Left lung (tissue), 10 donors: ENCODE measurements around the gene FAM50A. TPM values are rescaled to one million over a fixed set of nuclear protein-coding genes. Genes with fewer than 3 reads are reported as not detected.

Source experiments
- ATAC-seq: fragments of 200-7000 bp; cut with Tn5 transposase; one replicate; pipeline ENCODE4 v1.9.1; 2020; ENCODE audit warnings: moderate library complexity
- DNase-seq, 4 donors: peaks; one replicate each; pipeline ENCODE4 v3.0.0-alpha.2; 2013 to 2020
- H3K27ac ChIP-seq, 2 donors: fragments of 200-600 bp; sonication (generic) in 1 of 2; one replicate each; pipeline versions ENCODE4 v1.5.0 to v1.8.0; 2020 to 2021
- H3K27me3 ChIP-seq, 2 donors: fragments of 200-600 bp; sonication (generic) in 1 of 2; one replicate each; pipeline versions ENCODE4 v1.5.0 to v1.8.0; 2020 to 2021
- H3K36me3 ChIP-seq, 2 donors: fragments of 200-600 bp; sonication (generic) in 1 of 2; one replicate each; pipeline versions ENCODE4 v1.5.0 to v1.8.0; 2020 to 2021
- H3K4me1 ChIP-seq, 2 donors: fragments of 200-600 bp; one replicate each; pipeline ENCODE4 v1.8.0; 2021
- H3K4me3 ChIP-seq, 2 donors: fragments of 200-600 bp; sonication (generic) in 1 of 2; one replicate each; pipeline versions ENCODE4 v1.5.0 to v1.8.0; 2020 to 2021; ENCODE audit warnings: mild to moderate bottlenecking in 1 of 2
- H3K9me3 ChIP-seq, 2 donors: fragments of 200-600 bp; sonication (generic) in 1 of 2; one replicate each; pipeline versions ENCODE4 v1.5.0 to v1.8.0; 2020 to 2021
- CTCF ChIP-seq, 2 donors: fragments of 200-600 bp; sonication (generic) in 1 of 2; IDR thresholded peaks; one replicate each; pipeline versions ENCODE4 v1.5.0 to v1.8.0; 2021; ENCODE audit warnings: antibody characterized with exemption in 2 of 2
- intact Hi-C, 2 donors: fragments of 100-400 bp; cut with DNase I; formaldehyde crosslinking; loops; one replicate each; pipeline versions ENCODE4 v1.11.2 to v1.14.2; 2022
- polyA plus RNA-seq, 6 donors: library from polyadenylated mRNA; unstranded; fragments of 120-200 nt; gene quantifications; one replicate each; pipeline ENCODE4 v1.2.1, GENCODE V29; 2013; ENCODE audit not compliant: insufficient read length in 6 of 6
- total RNA-seq, 2 donors: library from RNA; stranded (reverse); fragmentation: NEBNext Ultra II Directional; extraction: Animal tissue kit (Norgen Biotek cat#: 25700); gene quantifications; one replicate each; pipeline ENCODE4 v1.2.1, GENCODE V29; 2021
- donor health status: DM: no; HTN: yes; CAD: no.
- donor health status: DM: no; HTN: no; CAD: no.

Gene FAM50A
- total and polyA plus RNA-seq, 8 donors: 43.1 to 82.1 (median 49.1) TPM

GRCh38 chrX:154430916-154431315 is 13.0 kb upstream of the FAM50A start:
- ATAC-seq: no peak

GRCh38 chrX:154431341-154431740 is 12.6 kb upstream of the FAM50A start:
- Histone ChIP-seq H3K27me3 (no peaks in the 10 kb centered on the region), H3K4me3 (peak overlapping the region in 1 of 2 donors; percentile 80), H3K36me3 (peaks cover 0 to 44% of the 10 kb centered on the region in 2 donors), H3K27ac (peak overlapping the region; percentile 39 to 80), H3K9me3 (no peaks in the 10 kb centered on the region), H3K4me1 (peaks cover 0 to 41% of the 10 kb centered on the region in 2 donors)
- DNase-seq (peak in 1 of 4 donors; percentile 71), ATAC-seq (peak; percentile 5)
- no peak for TF ChIP-seq CTCF (IDR thresholded peaks at IDR 0.05)
- intact Hi-C loops: no loop called here

More at GRCh38 chrX:154430916-154431315, 13.0 kb upstream of the FAM50A start:
- Histone ChIP-seq H3K4me3 (peak overlapping the region in 1 of 2 donors; percentile 80), H3K27me3 (no peaks in the 10 kb centered on the region), H3K27ac (peak overlapping the region; percentile 39 to 80), H3K4me1 (peaks cover 0 to 37% of the 10 kb centered on the region in 2 donors), H3K36me3 (peaks cover 0 to 43% of the 10 kb centered on the region in 2 donors), H3K9me3 (no peaks in the 10 kb centered on the region)
- TF ChIP-seq CTCF (IDR thresholded peaks at IDR 0.05): no peak
- no peak for DNase-seq
- intact Hi-C loops: no loop called here

GRCh38 chrX:154432210-154432609 is 11.7 kb upstream of the FAM50A start:
- no peaks in the 10 kb centered on the region for H3K9me3 ChIP-seq
- intact Hi-C loops: no loop called here
- TF ChIP-seq CTCF (IDR thresholded peaks at IDR 0.05): no peak
- ATAC-seq (no peak), DNase-seq (no peak)
- peaks cover 0 to 44% of the 10 kb centered on the region in 2 donors for H3K36me3 ChIP-seq
- H3K4me3 ChIP-seq: no peak overlapping the region
- peaks cover 0 to 37% of the 10 kb centered on the region in 2 donors for H3K4me1 ChIP-seq
- H3K27ac ChIP-seq: peak overlapping the region in 1 of 2 donors; percentile 80
- no peaks in the 10 kb centered on the region for H3K27me3 ChIP-seq

- Histone ChIP-seq H3K4me1 (peaks cover 0 to 35% of the 10 kb centered on the region in 2 donors), H3K9me3 (no peaks in the 10 kb centered on the region), H3K4me3 (no peak overlapping the region), H3K27ac (no peak overlapping the region), H3K27me3 (no peaks in the 10 kb centered on the region), H3K36me3 (peaks cover 0 to 44% of the 10 kb centered on the region in 2 donors)
- ATAC-seq (no peak), DNase-seq (no peak)
- no peak for TF ChIP-seq CTCF (IDR thresholded peaks at IDR 0.05)
- intact Hi-C loops: no loop called here
These were observed 10.3 kb upstream of the FAM50A start for GRCh38 chrX:154433605-154434004.

- Histone ChIP-seq H3K27me3 (no peaks in the 10 kb centered on the region), H3K27ac (no peak overlapping the region), H3K4me3 (no peak overlapping the region), H3K9me3 (no peaks in the 10 kb centered on the region), H3K36me3 (peaks cover 0 to 51% of the 10 kb centered on the region in 2 donors), H3K4me1 (peaks cover 0 to 40% of the 10 kb centered on the region in 2 donors)
- intact Hi-C loops: no loop called here
- no peak for DNase-seq
- no peak for ATAC-seq
- no peak for TF ChIP-seq CTCF (IDR thresholded peaks at IDR 0.05)
These were observed 9.4 kb upstream of the FAM50A start for GRCh38 chrX:154434394-154435168.
